ENCODE results near the gene JAML. TPM values are rescaled to one million over a fixed set of nuclear protein-coding genes. Genes with fewer than 3 reads are reported as not detected.
A peak's percentile ranks its signal among the peaks of the same experiment; 100 is the strongest.

The JAML gene
- total RNA-seq, 2 experiments from 2014 or later = 26.7 to 30.3 TPM

GRCh38 chr11:118263695-118264568 lies 39.1 kb upstream of the JAML start, which contains the start of gene MPZL2:
Gene MPZL2, minus strand, starts transcription at chr11:118264297. Its CDS starts 144 bp downstream, at chr11:118264153.
- POLR2A ChIA-PET = interaction anchor here (0.7 to 3.5 kb wide), 15 partner anchors 10 to 172 kb away, joined by 3 to 16 read pairs (median 4); partner anchors contain the start of genes CD3E, JAML and MPZL3

DNA sequence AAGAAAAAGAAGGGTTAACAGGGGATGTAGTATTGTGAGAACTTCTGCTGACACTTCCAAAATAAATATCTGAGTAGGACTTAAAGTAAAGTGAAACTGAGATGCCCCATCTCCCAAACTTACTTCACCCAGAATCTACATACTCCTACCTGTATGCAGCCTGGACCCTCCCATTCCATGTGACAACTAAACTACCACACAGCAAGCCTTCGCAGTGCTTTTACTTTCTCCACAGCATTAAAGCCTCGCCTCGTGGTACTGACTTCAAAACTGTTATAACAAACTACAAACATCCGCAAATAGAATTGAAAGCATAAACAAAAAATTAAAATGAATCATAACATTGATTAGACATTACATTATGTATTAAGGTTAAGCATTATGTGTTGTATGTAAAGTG lies 38.3 kb upstream of the JAML start:
- Histone ChIP-seq H3K27ac (ENCODE audit: low read depth in 1 of 2, low read length in 2 of 2) (no peak overlapping the region), H3K9me3 (ENCODE audit: control insufficient read depth in 1 of 2, insufficient read depth in 1 of 2, low read length in 2 of 2) (no peaks in the 10 kb centered on the region), H3K27me3 (ENCODE audit: control insufficient read depth in 1 of 2, insufficient read depth in 2 of 2, low read length in 2 of 2) (no peaks in the 10 kb centered on the region), H3K36me3 (ENCODE audit: insufficient read depth, low read length) (no peaks in the 10 kb centered on the region), H3K4me3 (ENCODE audit: low read length) (no peak overlapping the region), H3K4me1 (ENCODE audit: insufficient read depth, low read length) (peaks cover 17% of the 10 kb centered on the region)
- Mint-ChIP-seq H3K9me3 (no peaks in the 10 kb centered on the region), H3K36me3 (ENCODE audit: low read depth) (peaks cover 4% of the 10 kb centered on the region), H3K27me3 (no peaks in the 10 kb centered on the region), H3K4me3 (peak overlapping the region; percentile 90), H3K4me1 (ENCODE audit: low read depth) (peaks cover 48% of the 10 kb centered on the region), H3K27ac (peak overlapping the region; percentile 86)
- ATAC-seq (ENCODE audit: poor library complexity) (no peak), DNase-seq (no peak)
- POLR2A ChIA-PET = interaction anchor here (0.7 to 3.5 kb wide), 9 partner anchors 9 to 173 kb away, joined by 3 to 16 read pairs (median 4); partner anchors contain the start of gene MPZL3
- intact Hi-C loops (cut with DNase I, micrococcal nuclease) = no loop called here
- TF ChIP-seq, protein P1, sequence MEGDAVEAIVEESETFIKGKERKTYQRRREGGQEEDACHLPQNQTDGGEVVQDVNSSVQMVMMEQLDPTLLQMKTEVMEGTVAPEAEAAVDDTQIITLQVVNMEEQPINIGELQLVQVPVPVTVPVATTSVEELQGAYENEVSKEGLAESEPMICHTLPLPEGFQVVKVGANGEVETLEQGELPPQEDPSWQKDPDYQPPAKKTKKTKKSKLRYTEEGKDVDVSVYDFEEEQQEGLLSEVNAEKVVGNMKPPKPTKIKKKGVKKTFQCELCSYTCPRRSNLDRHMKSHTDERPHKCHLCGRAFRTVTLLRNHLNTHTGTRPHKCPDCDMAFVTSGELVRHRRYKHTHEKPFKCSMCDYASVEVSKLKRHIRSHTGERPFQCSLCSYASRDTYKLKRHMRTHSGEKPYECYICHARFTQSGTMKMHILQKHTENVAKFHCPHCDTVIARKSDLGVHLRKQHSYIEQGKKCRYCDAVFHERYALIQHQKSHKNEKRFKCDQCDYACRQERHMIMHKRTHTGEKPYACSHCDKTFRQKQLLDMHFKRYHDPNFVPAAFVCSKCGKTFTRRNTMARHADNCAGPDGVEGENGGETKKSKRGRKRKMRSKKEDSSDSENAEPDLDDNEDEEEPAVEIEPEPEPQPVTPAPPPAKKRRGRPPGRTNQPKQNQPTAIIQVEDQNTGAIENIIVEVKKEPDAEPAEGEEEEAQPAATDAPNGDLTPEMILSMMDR (IDR thresholded peaks at IDR 0.05) = no peak
- CTCF ChIA-PET = interaction anchor here (0.9 to 2.2 kb wide), 5 partner anchors 8 to 90 kb away, joined by 3 to 14 read pairs (median 5); no protein-coding TSS in a partner anchor

More at GRCh38 chr11:118263695-118264568, 39.1 kb upstream of the JAML start, which contains the start of gene MPZL2:
- H3K4me3 Mint-ChIP-seq = peak within 1 kb of the TSS; percentile 90
- H3K36me3 Mint-ChIP-seq (ENCODE audit: low read depth) = no peaks in the 10 kb centered on the region
- DNase-seq = peak in 7 of 14 experiments; percentile 12 to 66 (median 30)
- TF ChIP-seq, protein P1 (IDR thresholded peaks at IDR 0.05) = no peak
- CTCF ChIA-PET = interaction anchor here (0.8 to 2.2 kb wide), 11 partner anchors 9 to 89 kb away, joined by 3 to 14 read pairs (median 4); no protein-coding TSS in a partner anchor
- peak within 1 kb of the TSS; percentile 86 for H3K27ac Mint-ChIP-seq
- peaks cover 48% of the 10 kb centered on the region for H3K4me1 Mint-ChIP-seq (ENCODE audit: low read depth)
- intact Hi-C loops (cut with DNase I, micrococcal nuclease) = no loop called here
- Histone ChIP-seq H3K27me3 (ENCODE audit: control insufficient read depth in 1 of 2, insufficient read depth in 2 of 2, low read length in 2 of 2) (no peaks in the 10 kb centered on the region), H3K27ac (ENCODE audit: low read depth in 1 of 2, low read length in 2 of 2) (no peak within 1 kb of the TSS), H3K36me3 (ENCODE audit: insufficient read depth, low read length) (no peaks in the 10 kb centered on the region), H3K4me1 (ENCODE audit: insufficient read depth, low read length) (peaks cover 17% of the 10 kb centered on the region), H3K9me3 (ENCODE audit: control insufficient read depth in 1 of 2, insufficient read depth in 1 of 2, low read length in 2 of 2) (no peaks in the 10 kb centered on the region), H3K4me3 (ENCODE audit: low read length) (peak within 1 kb of the TSS; percentile 40)
- no peaks in the 10 kb centered on the region for H3K9me3 Mint-ChIP-seq
- ATAC-seq (ENCODE audit: poor library complexity) = peak; percentile 77
- H3K27me3 Mint-ChIP-seq = no peaks in the 10 kb centered on the region

- no peaks in the 10 kb centered on the region for H3K9me3 ChIP-seq (ENCODE audit: control insufficient read depth in 1 of 2, insufficient read depth in 1 of 2, low read length in 2 of 2)
- Mint-ChIP-seq H3K4me1 (ENCODE audit: low read depth) (peaks cover 43% of the 10 kb centered on the region), H3K27ac (no peak overlapping the region), H3K4me3 (no peak overlapping the region), H3K36me3 (ENCODE audit: low read depth) (peaks cover 4% of the 10 kb centered on the region), H3K9me3 (no peaks in the 10 kb centered on the region), H3K27me3 (no peaks in the 10 kb centered on the region)
- intact Hi-C loops (cut with DNase I, micrococcal nuclease) = no loop called here
- CTCF ChIA-PET = interaction anchor here (1.4 to 2.3 kb wide), 4 partner anchors 13 to 51 kb away, joined by 3 to 7 read pairs (median 4); no protein-coding TSS in a partner anchor
- H3K36me3 ChIP-seq (ENCODE audit: insufficient read depth, low read length) = no peaks in the 10 kb centered on the region
- ATAC-seq (ENCODE audit: poor library complexity) = no peak
- TF ChIP-seq, protein P1 (IDR thresholded peaks at IDR 0.05) = no peak
- no peak overlapping the region for H3K4me3 ChIP-seq (ENCODE audit: low read length)
- H3K4me1 ChIP-seq (ENCODE audit: insufficient read depth, low read length) = peaks cover 17% of the 10 kb centered on the region
- POLR2A ChIA-PET = interaction anchor here (1.0 to 1.7 kb wide), 3 partner anchors 9 to 36 kb away, joined by 3 to 6 read pairs (median 5); partner anchors contain the start of gene JAML
- H3K27me3 ChIP-seq (ENCODE audit: control insufficient read depth in 1 of 2, insufficient read depth in 2 of 2, low read length in 2 of 2) = no peaks in the 10 kb centered on the region
- peak in 2 of 14 experiments; percentile 40 to 47 for DNase-seq
- H3K27ac ChIP-seq (ENCODE audit: low read depth in 1 of 2, low read length in 2 of 2) = no peak overlapping the region
Measured at GRCh38 chr11:118260353-118260752, 35.5 kb upstream of the JAML start.
